ENCODE data around the gene CIRBP. TPM values are rescaled to one million over a fixed set of nuclear protein-coding genes. Genes with fewer than 3 reads are reported as not detected.

CIRBP gene
- total RNA-seq, 1 donor from 2014 or later: 598 TPM

DNA sequence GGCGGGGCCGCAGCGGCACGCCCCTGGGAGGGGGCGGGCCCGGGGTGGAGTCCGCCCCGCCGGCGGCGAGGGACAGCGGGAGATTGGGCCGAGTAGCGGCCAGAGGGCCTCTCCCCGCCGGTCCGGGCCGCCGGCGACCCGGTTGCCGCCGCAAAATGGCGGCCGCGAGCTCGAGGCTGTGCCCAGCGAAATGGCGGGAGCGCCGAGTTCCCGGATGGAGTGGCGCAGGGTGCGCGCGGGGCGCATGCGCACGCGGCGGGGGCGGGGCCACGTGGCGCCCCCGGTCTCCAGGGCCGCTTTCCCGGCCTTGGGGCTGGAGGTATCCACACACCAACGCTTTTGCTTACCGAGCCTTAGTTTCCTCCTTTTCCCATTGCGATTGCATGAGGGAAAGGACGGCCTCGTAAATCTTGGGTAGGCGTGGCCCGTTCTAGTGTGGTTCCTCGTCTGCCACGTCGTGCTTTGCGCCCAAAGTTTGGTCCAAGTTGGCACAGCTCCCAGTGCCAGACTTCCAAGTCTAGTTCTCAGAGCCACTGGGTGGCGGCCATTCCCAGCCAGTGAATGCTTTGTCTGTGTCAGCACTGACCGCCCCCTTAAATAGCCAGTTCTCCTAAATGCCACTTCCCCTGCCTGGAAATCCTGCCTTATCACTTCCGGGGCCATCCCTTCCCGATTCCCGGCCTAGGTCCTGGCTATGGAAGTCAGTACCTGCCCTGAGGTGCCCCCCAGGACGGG is 513 bp downstream of the CIRBP start:
- peak; percentile 81 for DNase-seq

DNA sequence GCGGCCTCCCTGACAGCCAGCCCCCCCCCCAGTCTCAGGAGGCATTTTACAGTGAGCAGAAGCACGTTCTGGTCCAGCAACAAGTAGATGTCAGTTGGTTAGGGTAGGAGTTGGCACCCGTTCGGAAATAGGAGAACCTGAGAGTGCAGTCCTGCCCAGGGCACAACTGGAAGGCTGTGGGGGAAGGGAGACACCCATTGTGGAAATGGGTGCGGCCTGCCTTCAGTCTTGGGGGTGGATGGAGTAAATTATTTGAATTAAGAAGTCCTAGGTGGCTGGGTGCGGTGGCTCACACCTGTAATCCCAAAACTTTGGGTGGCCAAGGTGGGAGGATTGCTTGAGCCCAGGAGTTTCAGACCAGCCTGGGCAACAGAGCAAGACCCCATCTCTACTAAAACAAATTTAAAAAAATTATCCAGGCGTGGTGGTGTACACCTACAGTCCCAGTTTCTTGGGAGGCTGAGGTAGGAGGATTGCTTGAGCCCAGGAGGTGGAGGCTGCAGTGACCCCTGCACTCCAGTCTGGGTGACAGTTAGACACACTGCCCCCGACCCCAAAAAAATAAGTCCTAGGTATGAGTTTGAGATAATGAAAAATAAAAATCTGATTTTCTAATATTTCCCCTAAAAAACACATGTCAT is 1.2 kb downstream of the CIRBP start:
- no peak for DNase-seq

DNA sequence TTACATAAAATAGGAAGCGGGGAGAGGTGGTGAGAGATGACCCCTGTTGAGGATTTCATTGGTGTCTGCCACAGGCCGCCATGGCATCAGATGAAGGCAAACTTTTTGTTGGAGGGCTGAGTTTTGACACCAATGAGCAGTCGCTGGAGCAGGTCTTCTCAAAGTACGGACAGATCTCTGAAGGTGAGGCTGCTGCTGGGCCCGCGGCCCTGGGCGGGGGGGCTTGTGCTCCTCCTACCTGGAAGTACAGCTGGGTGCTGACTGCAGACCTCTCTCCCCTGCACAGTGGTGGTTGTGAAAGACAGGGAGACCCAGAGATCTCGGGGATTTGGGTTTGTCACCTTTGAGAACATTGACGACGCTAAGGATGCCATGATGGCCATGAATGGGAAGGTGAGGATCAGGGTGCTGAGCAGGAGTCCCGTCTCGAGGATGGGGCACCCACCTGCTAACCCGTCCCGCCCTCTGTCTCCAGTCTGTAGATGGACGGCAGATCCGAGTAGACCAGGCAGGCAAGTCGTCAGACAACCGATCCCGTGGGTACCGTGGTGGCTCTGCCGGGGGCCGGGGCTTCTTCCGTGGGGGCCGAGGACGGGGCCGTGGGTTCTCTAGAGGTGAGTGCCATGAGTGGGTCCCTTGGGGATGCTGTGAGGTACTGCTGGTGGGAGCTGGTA is 1.9 kb downstream of the CIRBP start:
- DNase-seq: no peak

DNA sequence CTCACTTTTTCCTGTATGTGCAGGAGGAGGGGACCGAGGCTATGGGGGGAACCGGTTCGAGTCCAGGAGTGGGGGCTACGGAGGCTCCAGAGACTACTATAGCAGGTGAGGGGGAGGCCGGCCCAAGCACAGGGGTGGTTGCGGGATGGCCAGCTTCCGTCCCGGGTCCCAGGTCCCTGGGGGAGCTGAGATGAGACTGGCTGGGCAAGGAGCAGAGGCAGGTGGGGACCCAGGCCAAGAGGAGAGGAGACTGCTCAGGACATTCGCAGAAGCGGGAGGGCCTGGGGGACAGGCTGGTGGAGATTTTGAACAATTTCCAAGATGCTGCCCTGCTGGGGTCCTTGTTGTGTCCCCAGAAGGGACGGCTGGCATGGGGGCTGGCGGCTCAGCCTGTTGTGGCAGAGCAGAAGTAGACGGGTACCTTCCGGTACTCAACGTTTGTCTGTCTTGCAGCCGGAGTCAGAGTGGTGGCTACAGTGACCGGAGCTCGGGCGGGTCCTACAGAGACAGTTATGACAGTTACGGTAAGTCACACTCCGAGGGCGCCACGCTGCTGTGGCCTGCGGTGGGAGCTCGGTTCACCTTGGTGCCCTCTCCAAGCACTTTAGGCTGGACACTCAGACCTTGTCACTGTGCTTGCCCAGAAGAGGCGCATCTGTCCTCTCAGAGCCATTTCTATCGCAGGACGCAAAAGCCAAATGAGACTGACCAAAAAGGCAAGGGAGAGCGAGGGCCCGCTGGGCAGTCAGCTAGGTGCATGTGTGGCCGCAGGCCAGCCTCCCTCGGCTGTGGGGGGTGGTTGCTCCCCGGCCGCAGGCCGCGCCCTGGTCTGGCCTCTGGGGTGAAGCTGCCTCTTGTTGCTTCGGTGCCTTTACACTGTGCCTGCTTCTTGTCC is 2.6 kb downstream of the CIRBP start:
- DNase-seq: no peak

DNA sequence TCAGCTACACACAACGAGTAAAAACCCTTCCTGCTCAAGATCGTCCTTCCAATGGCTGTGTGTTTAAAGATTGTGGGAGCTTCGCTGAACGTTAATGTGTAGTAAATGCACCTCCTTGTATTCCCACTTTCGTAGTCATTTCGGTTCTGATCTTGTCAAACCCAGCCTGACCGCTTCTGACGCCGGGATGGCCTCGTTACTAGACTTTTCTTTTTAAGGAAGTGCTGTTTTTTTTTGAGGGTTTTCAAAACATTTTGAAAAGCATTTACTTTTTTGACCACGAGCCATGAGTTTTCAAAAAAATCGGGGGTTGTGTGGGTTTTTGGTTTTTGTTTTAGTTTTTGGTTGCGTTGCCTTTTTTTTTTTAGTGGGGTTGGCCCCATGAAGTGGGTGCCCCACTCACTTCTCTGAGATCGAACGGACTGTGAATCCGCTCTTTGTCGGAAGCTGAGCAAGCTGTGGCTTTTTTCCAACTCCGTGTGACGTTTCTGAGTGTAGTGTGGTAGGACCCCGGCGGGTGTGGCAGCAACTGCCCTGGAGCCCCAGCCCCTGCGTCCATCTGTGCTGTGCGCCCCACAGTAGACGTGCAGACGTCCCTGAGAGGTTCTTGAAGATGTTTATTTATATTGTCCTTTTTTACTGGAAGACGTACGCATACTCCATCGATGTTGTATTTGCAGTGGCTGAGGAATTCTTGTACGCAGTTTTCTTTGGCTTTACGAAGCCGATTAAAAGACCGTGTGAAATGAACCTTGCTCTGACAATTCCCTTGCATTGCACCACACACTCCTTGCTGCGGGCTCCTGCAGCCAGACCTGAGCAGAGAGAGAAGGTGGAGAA is 3.5 kb downstream of the CIRBP start:
- no peak for DNase-seq

DNA sequence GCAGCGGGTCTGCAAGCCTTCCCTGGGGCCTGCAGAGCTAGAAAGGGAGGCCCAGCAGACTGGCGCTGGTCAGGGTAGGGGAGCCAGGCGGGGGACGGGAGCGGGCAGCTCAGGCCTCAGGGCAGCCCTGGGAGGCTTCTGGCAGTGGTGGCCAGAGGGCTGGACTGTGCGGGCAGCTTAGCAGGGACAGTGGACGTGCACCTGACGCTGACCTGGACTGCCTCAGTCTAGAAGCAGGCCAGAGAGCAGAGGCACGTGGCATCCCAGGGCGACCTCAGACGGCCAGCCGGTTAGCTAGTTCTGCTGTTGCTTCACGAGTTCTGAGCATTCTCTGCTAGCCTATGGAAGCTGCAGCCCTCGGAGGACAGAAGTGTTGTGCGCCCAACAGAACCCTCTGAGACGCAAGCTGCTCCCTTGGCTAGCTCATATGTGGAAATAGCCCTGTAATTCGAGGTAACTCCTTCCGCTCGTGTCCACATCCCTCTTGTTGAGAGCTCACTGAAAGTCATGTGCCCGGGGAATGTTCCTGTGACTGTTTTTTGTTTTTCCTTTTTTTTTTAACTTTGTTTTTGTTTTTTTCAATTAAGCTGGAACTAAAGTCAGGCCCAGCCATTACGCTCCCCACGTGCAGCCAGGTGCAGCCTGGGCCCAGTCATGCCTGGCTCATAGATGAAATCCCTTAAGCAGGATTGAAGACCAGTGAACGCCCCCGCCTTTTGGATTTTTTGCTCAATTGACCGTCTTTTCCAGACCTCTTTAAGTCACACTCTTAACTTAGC is 4.3 kb downstream of the CIRBP start:
- no peak for DNase-seq

DNA sequence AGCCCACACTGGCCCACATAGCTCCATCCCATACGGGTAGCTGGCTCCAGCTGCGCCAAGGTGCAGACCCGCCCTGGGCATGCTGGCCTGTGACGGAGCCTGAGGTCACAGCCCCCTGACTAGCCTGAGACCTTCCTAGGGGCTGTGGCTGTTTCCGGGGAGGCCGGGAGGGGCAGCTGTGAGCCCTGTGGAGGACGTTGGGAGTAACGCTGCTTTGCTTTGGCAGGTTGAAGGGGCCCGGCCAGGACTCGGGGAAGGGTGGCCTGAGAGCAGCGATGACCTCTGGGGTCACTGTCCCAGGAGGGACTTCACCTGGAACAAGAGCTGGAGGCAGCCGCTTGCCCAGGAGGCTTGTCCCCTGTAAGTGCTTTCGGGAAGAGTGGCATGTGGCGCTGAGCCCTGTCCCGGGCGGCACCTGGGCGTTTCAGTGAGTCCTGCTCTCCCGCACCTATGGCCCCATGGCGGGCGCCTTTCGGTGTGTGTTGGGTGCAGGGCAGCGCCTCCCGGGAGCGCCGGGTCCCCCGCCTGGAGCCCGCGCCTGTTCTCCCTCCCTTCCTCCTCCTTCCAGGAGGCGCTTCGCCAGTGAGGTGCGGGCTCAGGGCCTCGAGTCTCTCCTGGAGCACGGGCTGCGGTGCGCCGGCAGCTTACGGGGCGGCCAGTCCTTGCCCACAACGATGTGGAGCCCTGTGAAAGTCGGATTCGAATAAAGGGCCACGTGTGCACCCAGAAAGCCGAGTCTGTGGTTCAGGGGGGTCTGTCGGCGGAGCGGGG is 5.1 kb downstream of the CIRBP start:
- DNase-seq: no peak

DNA sequence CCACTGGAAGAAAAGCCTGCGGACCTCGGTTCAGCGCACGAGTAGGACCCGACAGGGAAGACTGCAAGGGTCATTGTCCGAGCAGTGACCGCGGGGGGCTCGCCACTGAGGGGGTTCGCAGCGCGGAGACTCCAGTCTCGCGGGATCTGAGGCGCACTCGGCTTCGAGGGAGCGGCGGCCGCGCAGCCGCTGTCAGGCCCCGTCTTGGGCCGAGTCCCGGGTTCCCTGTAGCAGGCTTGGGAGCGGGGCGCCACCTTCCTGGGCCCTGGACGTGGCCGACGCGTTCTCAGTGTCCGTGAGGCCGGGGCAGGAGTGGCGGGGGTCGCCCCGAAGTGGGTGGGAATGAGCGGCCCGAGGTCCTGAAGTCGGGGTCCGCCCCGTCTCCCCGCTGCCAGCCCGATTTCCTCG is 5.7 kb downstream of the CIRBP start:
- no peak for DNase-seq

DNA sequence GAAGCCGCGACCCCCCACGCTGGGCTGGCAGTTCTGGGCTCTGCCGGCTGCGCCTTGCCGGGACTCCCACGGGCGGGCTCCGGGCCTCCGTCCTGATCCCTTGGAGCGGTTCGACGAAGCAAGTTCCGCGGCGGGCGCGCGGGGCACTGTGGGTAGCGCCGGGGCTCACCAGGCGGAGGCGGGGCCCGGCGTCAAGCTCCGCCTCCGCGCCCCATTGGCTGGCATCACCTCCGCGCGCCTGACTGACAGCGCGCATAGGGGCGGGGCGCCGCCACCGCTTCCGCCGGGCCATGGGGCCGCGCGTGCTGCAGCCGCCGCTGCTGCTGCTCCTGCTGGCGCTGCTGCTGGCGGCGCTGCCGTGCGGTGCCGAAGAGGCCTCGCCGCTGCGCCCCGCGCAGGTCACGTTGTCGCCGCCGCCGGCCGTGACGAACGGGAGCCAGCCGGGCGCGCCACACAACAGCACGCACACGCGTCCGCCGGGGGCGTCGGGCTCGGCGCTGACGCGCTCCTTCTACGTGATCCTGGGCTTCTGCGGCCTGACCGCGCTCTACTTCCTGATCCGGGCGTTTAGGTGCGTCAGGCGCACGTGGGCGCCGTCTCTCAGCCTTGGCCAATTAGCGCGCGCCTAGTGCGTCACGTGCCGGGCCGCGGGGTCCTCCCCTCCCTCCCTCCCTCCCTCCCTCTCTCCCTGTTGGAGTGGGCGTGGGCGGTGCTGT is 6.3 kb downstream of the CIRBP start, which contains the start of gene FAM174C:
FAM174C (plus strand) TSS at position 271 of the 716 bp plus-strand sequence; CDS start at position 291, 20 bp downstream.
- DNase-seq: peak; percentile 91

DNA sequence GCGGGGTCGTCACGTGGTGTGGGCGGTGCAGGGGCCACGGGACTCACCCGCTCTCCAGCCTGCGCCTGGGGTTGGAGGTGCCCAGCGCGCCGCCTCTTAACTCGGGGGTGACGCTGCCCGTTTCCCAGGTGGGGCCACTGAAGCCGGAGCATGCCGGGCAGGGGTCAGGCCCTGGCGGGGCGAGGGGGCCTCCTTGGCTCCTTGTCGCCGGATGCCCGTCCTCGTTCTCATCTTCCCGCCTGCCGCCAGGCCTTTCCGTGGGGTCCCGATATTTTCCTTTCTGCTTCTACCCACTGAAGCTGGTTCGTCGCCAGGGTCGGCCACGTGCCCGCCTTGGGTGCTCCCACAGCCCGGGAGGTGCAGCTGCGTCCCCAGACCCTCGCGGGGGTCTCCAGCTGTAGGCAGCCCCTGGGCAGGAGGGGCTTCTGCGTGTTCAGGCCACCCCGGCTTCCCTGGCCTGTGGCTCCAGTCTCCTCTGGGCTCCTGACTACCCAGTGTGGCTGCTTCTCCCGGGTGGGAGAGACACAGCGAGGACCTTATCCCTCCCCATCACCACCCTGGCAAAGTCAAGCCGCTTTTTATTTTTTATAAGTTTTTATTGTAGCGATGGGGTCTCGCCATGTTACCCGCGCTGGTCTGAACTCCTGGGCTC is 7.0 kb downstream of the CIRBP start:
- DNase-seq: no peak

DNA sequence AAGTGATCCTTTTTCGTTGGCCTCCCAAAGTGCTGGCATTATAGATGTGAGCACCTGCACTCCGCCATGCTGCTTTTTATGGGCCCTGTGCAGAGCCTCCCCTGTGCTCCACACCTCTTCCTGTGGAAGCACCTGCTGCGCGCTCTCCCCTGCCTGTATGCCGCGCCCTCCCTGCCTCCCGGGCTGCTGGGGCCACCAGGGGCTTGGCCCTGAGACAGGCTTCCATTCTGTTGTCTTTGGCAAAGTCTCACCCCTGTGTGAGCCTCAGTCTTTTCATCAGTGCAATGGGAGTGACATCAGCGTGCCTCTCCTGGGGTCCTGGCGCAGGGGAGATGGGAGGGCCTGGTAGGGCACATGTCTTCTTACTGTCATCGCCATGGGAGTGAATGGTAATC is 7.5 kb downstream of the CIRBP start:
- DNase-seq: no peak

DNA sequence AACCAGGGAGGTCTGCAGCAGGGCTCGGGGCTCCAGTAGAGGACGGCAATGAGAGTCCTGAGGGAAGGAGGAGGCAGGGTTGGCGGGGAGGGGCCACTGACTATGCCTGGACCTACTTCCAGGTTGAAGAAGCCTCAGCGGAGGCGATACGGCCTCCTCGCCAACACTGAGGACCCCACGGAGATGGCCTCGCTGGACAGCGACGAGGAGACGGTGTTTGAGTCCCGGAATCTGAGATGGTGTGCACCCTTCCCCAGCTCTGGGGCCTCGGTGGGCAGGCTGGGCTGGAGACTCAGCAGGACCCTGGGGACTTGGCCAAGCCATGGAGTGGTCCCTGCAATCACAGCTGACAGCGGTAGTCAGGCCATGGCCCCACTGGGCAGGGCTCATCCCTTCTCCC is 7.9 kb downstream of the CIRBP start:
- DNase-seq: no peak

DNA sequence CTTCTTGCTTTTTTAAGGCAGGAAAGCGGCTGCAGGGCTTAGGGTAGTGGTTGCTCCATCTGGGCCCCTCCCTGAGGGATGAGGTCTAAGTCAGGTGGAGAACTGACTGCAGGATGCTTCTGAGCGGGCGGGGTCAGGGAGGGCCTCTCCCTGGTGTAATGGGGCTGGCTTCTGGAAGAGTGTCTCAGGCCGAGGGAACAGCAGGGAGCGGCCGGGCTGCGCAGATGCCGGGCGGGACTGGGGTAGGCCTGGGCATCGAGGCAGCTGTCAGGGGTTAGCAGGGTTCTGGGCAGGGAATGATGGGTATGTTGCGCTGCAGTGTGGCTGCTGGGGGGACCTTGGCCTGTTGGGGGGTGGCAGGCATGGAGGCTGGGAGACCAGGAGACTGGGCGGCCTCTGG is 8.9 kb downstream of the CIRBP start:
- no peak for DNase-seq

DNA sequence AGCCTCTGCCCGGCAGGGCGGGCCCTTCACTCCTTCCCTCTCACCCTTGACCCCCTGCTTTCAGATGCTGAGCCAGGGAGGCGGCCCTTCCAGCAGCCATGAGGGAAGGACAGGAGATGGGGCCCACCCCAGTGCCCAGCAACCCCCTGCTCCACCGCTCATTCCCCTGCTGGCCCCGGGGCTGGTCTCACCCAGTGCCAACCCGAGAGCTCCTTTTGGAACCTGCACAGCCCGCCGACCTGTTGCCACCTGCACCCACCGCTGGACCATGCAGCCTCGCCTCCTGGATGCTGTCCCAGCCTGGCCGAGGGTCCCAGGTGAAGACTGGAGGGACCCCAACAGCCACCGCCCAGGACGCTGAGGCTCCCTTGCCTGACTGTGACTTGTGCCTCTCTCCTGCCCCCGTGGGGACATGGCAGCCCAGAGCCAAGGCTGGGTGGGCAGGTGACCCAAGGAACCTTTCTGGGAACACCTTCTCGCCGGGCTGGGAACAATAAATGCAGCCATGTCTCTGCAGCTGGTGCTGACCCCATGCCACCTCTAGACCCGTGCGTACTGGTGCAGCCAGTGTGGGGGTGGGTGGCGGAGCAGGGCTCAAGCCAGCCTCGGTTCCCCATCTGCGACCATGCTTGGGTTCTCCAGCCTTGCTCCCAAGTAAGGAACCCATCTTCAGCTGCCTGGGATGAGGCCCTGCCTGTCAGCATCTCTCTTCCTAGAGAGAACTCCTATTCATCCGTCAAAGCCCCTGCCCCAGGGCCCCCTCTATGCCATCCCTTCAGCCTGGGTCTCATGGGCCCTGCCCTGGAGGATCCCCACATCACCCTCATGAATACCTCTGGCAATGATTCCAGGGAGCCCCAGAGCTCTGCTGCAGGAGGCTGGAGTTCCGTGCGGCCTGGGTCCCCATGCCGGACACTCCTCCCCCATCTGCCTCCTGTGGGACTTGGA is 9.9 kb downstream of the CIRBP start:
- no peak for DNase-seq

DNA sequence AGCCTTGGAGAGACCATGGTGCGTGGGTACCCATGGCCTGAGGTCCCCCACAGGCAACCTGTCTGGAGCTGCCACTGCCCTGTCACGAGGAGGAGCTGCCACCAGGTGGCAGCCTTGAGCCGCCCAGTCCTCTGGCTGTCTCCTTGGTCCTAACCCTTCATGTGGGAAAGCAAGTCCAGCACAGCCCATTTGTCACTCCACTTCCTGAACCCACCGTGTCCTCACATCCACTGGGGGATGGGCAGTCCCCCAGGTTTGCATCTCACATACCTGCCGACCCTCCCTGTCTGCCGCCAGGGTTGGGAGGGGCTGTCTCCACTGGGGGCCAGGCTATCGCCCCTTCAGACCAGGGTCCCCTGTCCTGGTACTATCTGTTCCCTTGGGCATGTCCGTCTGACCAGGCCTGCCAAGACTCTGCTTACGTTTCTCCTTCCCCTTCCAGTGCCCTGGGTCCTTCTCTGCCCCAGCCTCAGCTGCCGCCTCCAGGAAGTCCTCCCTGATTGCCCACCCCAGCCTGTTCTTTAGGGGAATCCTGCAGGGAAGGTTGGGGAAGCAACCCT is 10.7 kb downstream of the CIRBP start:
- DNase-seq: peak; percentile 69

DNA sequence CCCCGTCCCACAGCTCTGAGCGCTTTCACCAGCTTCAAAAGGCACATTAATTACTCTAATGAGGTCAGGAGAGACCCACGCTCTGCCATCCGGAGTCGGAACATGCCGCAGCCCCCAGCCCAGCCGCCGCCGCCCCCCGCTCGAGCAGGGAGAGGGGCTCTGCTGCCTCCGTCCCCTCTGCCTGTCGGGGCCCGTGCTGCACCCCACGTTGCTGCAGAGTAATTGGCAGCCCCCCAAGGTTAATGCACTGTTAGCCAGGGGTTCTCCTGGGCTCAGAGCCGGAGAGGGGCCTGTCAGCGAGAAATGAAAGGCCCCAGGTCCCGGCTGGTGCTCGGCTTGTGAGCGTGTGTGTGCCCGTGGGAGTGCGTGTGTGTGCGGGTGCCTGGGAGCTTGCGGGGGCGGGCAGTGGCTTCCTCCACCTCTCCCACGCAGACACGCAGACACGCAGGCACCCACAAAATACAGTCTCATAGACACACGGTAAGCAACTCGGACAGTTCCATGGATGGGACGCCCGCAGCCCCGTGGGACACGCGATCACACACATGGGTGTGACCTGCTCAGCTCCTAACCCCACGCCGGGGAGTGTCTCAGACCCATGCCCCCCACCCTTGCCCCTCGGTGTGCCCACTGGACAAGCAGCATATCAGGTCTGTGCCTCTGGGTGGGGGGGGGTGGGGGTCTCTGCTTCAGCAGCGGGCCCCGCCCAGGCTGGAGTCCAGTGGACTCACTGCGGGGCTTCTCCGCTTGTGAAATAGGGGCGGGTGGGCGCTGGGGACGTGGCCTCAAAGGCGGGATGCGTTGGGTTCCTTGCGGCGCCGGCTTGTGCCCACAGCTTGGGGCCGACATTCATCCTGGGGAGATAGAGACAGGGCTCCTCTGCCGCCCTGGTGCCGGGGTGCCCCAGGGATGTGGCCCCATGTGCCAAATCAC is 11.8 kb downstream of the CIRBP start:
- no peak for DNase-seq
